Raji (cell line): ENCODE results near the gene PTPRR.

Experiments used
- POLR2A ChIP-seq: IDR thresholded peaks from 2 replicates; pipeline ENCODE4 v1.6.1; 2011; ENCODE audit warnings: low read depth, low read length, control low read depth; ENCODE audit not compliant: insufficient read depth

Gene PTPRR

GRCh38 chr12:70830221-70831061, 90.1 kb downstream of the PTPRR start:
- no peak for TF ChIP-seq POLR2A

GRCh38 chr12:70829070-70829469, 91.5 kb downstream of the PTPRR start:
- TF ChIP-seq POLR2A = no peak

- no peak for TF ChIP-seq POLR2A
Measured at GRCh38 chr12:70828351-70828750, 92.2 kb downstream of the PTPRR start.

GRCh38 chr12:70826156-70826555, 94.4 kb downstream of the PTPRR start:
- no peak for TF ChIP-seq POLR2A

- no peak for TF ChIP-seq POLR2A
Measured at GRCh38 chr12:70824511-70824910, 96.0 kb downstream of the PTPRR start.

GRCh38 chr12:70823182-70823976, 97.2 kb downstream of the PTPRR start:
- no peak for TF ChIP-seq POLR2A

- no peak for TF ChIP-seq POLR2A
Measured at GRCh38 chr12:70822412-70822811, 98.1 kb downstream of the PTPRR start.

- TF ChIP-seq POLR2A = no peak
Measured at GRCh38 chr12:70815971-70816391, 104.6 kb downstream of the PTPRR start.

- no peak for TF ChIP-seq POLR2A
Measured at GRCh38 chr12:70815056-70815455, 105.5 kb downstream of the PTPRR start.

- no peak for TF ChIP-seq POLR2A
Measured at GRCh38 chr12:70813559-70813958, 107.0 kb downstream of the PTPRR start.

- TF ChIP-seq POLR2A = no peak
Measured at GRCh38 chr12:70812136-70812535, 108.4 kb downstream of the PTPRR start.

- no peak for TF ChIP-seq POLR2A
Measured at GRCh38 chr12:70809887-70810286, 110.7 kb downstream of the PTPRR start.

GRCh38 chr12:70806827-70807226, 113.7 kb downstream of the PTPRR start:
- no peak for TF ChIP-seq POLR2A

- no peak for TF ChIP-seq POLR2A
Measured at GRCh38 chr12:70806043-70806442, 114.5 kb downstream of the PTPRR start.

GRCh38 chr12:70798016-70798783, 122.3 kb downstream of the PTPRR start:
- no peak for TF ChIP-seq POLR2A

GRCh38 chr12:70796989-70797388, 123.5 kb downstream of the PTPRR start:
- no peak for TF ChIP-seq POLR2A

- no peak for TF ChIP-seq POLR2A
Measured at GRCh38 chr12:70795608-70796007, 124.9 kb downstream of the PTPRR start.
